Stomach smooth muscle (tissue), 2 donors: ENCODE measurements around the gene SNX27.

Experiments
- H3K27ac ChIP-seq: one replicate; pipeline ENCODE4 v1.7.0; 2013; ENCODE audit warnings: mild to moderate bottlenecking, low read length, inconsistent platforms
- H3K27me3 ChIP-seq, 2 donors: one replicate each; pipeline ENCODE4 v1.7.0; 2013; ENCODE audit warnings: low read length in 2 of 2; ENCODE audit not compliant: insufficient read depth in 2 of 2, control insufficient read depth in 1 of 2
- H3K36me3 ChIP-seq, 2 donors: one replicate each; pipeline ENCODE4 v1.7.0; 2013; ENCODE audit warnings: low read length in 2 of 2; ENCODE audit not compliant: control insufficient read depth in 2 of 2, insufficient read depth in 2 of 2
- H3K4me1 ChIP-seq: one replicate; pipeline ENCODE4 v1.7.0; 2013; ENCODE audit warnings: low read length; ENCODE audit not compliant: control insufficient read depth, insufficient read depth
- H3K4me3 ChIP-seq, 2 donors: one replicate each; pipeline ENCODE4 v1.7.0; 2013; ENCODE audit warnings: low read length in 2 of 2
- H3K9ac ChIP-seq, 2 donors: one replicate each; pipeline ENCODE4 v1.7.0; 2013; ENCODE audit warnings: low read length in 2 of 2, mild to moderate bottlenecking in 1 of 2
- H3K9me3 ChIP-seq, 2 donors: one replicate each; pipeline ENCODE4 v1.7.0; 2013; ENCODE audit warnings: low read length in 2 of 2; ENCODE audit not compliant: control insufficient read depth in 2 of 2
- donor health status: healthy.
- donor health status: Pancreatic carcinoma.

The SNX27 gene

DNA sequence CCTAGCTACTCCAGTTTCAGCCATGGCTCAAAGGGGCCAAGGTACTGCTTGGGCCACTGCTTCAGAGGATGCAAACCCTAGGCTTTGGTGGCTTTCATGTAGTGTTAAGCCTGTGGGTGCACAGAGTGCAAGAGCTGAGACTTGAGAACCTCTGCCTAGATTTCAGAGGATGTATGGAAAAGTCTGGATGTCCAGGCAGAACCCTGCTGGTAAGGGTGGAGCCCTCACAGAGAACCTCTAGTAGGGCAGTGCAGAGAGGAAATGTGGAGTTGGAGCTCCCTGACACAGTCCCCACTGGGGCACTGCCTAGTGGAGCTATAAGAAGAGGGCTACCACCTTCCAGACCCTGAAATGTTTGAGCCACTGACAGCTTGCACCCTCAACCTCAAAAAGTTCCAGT is 125.6 kb downstream of the SNX27 start:
- no peak overlapping the region for H3K4me3 ChIP-seq
- H3K4me1 ChIP-seq = peaks cover 5% of the 10 kb centered on the region

GRCh38 chr1:151739590-151740355 is 127.9 kb downstream of the SNX27 start:
- Histone ChIP-seq H3K27me3 (no peaks in the 10 kb centered on the region), H3K4me1 (peaks cover 5% of the 10 kb centered on the region), H3K27ac (no peak overlapping the region), H3K36me3 (no peaks in the 10 kb centered on the region), H3K4me3 (no peak overlapping the region), H3K9ac (no peak overlapping the region), H3K9me3 (no peaks in the 10 kb centered on the region)

More for the DNA sequence above, 125.6 kb downstream of the SNX27 start:
- H3K36me3 ChIP-seq = no peaks in the 10 kb centered on the region
- no peaks in the 10 kb centered on the region for H3K9me3 ChIP-seq
- H3K27me3 ChIP-seq = no peaks in the 10 kb centered on the region
- no peak overlapping the region for H3K9ac ChIP-seq
- no peak overlapping the region for H3K27ac ChIP-seq

DNA sequence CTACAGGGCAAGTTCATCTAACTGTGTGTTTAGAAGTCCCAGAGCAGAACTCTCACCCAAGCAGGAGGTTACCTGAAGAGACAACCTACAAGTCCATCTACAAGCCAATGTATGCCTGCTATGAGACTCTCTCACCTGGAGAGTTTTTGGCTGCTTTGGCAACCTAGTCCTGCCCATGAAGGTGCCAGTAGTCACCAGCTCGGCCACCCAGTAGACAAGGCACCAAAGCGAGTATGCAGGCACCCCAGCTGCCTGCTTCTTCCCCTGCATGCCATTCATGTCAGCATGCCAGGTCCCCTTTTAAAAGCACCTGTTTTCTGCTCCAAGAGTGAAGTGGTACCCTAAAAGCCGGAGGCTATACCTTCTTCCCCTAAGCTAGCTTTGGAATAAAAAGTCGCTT is 129.7 kb downstream of the SNX27 start:
- no peak overlapping the region for H3K9ac ChIP-seq
- no peaks in the 10 kb centered on the region for H3K9me3 ChIP-seq
- no peaks in the 10 kb centered on the region for H3K36me3 ChIP-seq
- no peaks in the 10 kb centered on the region for H3K4me1 ChIP-seq
- H3K4me3 ChIP-seq = no peak overlapping the region
- H3K27ac ChIP-seq = no peak overlapping the region
- no peaks in the 10 kb centered on the region for H3K27me3 ChIP-seq
